Smooth muscle cell of bladder (primary cell): Measurements from ENCODE around the gene CDHR2. TPM values are rescaled to one million over a fixed set of nuclear protein-coding genes. Genes with fewer than 3 reads are reported as not detected.

Experiments
- total RNA-seq: library from RNA; depleted of rRNA; stranded (reverse); fragments of >200 nt; gene quantifications from 2 replicates; pipeline ENCODE4 v1.2.3, GENCODE V29; 2014

CDHR2 gene, protein sequence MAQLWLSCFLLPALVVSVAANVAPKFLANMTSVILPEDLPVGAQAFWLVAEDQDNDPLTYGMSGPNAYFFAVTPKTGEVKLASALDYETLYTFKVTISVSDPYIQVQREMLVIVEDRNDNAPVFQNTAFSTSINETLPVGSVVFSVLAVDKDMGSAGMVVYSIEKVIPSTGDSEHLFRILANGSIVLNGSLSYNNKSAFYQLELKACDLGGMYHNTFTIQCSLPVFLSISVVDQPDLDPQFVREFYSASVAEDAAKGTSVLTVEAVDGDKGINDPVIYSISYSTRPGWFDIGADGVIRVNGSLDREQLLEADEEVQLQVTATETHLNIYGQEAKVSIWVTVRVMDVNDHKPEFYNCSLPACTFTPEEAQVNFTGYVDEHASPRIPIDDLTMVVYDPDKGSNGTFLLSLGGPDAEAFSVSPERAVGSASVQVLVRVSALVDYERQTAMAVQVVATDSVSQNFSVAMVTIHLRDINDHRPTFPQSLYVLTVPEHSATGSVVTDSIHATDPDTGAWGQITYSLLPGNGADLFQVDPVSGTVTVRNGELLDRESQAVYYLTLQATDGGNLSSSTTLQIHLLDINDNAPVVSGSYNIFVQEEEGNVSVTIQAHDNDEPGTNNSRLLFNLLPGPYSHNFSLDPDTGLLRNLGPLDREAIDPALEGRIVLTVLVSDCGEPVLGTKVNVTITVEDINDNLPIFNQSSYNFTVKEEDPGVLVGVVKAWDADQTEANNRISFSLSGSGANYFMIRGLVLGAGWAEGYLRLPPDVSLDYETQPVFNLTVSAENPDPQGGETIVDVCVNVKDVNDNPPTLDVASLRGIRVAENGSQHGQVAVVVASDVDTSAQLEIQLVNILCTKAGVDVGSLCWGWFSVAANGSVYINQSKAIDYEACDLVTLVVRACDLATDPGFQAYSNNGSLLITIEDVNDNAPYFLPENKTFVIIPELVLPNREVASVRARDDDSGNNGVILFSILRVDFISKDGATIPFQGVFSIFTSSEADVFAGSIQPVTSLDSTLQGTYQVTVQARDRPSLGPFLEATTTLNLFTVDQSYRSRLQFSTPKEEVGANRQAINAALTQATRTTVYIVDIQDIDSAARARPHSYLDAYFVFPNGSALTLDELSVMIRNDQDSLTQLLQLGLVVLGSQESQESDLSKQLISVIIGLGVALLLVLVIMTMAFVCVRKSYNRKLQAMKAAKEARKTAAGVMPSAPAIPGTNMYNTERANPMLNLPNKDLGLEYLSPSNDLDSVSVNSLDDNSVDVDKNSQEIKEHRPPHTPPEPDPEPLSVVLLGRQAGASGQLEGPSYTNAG (N-terminal part only)
- 0.28 TPM in 1 of 2 replicates, not detected in the other for total RNA-seq

DNA sequence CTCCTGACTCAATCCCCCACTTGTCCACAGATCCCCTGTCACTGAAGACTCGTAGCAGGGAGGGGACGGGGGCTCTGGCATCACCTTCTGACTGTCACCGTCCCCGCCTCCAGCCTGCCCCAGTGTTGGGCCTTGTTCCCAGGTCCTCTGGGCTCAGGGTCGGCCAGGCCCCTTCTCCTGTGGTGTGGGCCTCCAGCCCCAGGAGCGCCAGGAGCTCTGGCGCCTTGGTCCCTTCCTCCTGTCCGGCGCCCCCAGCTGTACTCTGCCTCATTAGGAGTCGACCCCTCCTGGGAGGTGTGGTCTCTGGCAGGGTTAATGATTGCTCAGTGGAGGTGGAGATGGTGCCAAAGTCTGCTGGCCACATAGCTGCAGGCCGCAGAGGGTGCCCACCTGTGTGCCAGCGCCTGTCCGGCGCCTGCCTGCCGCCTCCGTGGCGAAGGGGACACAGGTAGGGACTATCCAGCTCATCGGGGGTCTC lies at the start of gene CDHR2:
TSS of gene CDHR2 (plus strand) at position 376 of the 478 bp plus-strand sequence. CDS start 16,011 bp downstream, outside the sequence.

GRCh38 chr5:176536902-176537553 lies 12.1 kb upstream of the CDHR2 start, which contains the start of gene RNF44:
RNF44 (minus strand) TSS chr5:176537402; CDS start chr5:176532472, 4,930 bp downstream.

GRCh38 chr5:176609724-176610434 lies 60.7 kb downstream of the CDHR2 start, which contains the start of gene GPRIN1:
GPRIN1 (minus strand) TSS chr5:176610156; CDS start chr5:176599834, 10,322 bp downstream.

DNA sequence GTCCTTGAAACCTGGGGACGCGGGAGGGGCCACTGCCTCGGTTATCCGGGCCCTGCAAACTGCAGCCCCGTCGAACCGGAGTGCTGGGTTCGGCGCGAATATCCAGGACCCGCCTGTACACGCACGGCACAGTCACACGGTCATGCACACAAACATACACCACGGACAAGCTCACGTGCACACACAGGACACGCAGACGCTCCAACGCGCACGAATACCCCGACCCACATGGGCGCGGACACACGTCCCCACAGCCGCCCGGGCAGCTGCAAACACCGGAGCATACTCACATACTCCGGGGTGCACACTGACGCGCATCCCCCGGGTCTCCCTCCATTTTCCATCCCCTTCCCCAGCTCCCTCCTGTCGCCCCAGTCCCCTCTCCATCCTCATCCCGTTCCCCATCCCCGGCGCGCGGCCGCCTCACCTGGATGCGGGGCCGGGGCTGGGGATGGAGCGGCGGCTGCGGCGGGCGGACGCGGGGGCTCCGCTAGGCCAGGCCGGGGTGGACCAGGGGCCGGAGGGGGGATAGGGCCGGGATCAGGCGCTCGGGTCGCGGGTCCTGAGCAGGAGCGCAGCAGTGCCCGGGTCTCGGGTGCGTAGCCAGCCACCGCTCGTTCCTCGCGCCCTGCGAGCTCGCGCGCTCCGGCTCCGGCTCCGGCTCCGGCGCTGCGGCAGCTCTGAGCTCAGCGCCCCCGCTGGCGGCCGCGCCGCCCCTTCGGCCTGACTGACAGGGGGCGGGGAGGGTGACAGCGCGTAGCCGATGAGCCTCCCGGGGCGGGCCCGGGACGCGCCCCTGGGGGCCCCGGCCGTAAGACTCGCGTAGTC lies 80.9 kb downstream of the CDHR2 start, which contains the start of the genes EIF4E1B and SNCB:
TSS of gene EIF4E1B (plus strand) at position 823 of the 828 bp plus-strand sequence. CDS start 12,113 bp downstream, outside the sequence.
TSS of gene SNCB (minus strand) at position 682 of the 828 bp plus-strand sequence. CDS start 880 bp downstream, outside the sequence.

Other genes with a start within 250 kb of the CDHR2 start
- gene KIAA1191, start 187.6 kb upstream of the CDHR2 start, total RNA-seq, result 51.9 and 92.4 TPM in 2 replicates
- gene ARL10, start 183.9 kb upstream of the CDHR2 start, total RNA-seq, result 4.7 and 9.5 TPM in 2 replicates
- gene NOP16, start 160.7 kb upstream of the CDHR2 start, total RNA-seq, result 10.0 and 16.5 TPM in 2 replicates
- gene HIGD2A, start 160.6 kb upstream of the CDHR2 start, total RNA-seq, result 28.2 and 32.3 TPM in 2 replicates
- 99.0 and 107 TPM in 2 replicates for gene CLTB, start 132.8 kb upstream of the CDHR2 start, total RNA-seq
- 38.2 and 41.0 TPM in 2 replicates for gene FAF2, start 101.0 kb upstream of the CDHR2 start, total RNA-seq
- 0.57 and 1.1 TPM in 2 replicates for gene RNF44, start 11.9 kb upstream of the CDHR2 start, total RNA-seq
- 1.1 and 1.3 TPM in 2 replicates for gene GPRIN1, start 60.8 kb downstream of the CDHR2 start, total RNA-seq
- 0.18 TPM in 1 of 2 replicates, not detected in the other for gene SNCB, start 81.2 kb downstream of the CDHR2 start, total RNA-seq
- gene EIF4E1B, start 81.3 kb downstream of the CDHR2 start, total RNA-seq, result not detected in 2 replicates
- gene TSPAN17, start 98.1 kb downstream of the CDHR2 start, total RNA-seq, result 27.8 and 32.0 TPM in 2 replicates